GM19328 (cell line): ENCODE measurements around the gene SLC51B.
"Not testable (repeated sequence)": the region's sequence is repeated elsewhere in the genome, so short reads cannot be mapped to it uniquely, and the experiment has no call there.

ENCODE experiments used
- ATAC-seq: cut with Tn5 transposase; IDR thresholded peaks from one replicate; pipeline ENCODE4 v1.9.1; 2021; ENCODE audit warnings: mild to moderate bottlenecking, moderate library complexity; ENCODE audit not compliant: unreplicated experiment

The SLC51B gene

DNA sequence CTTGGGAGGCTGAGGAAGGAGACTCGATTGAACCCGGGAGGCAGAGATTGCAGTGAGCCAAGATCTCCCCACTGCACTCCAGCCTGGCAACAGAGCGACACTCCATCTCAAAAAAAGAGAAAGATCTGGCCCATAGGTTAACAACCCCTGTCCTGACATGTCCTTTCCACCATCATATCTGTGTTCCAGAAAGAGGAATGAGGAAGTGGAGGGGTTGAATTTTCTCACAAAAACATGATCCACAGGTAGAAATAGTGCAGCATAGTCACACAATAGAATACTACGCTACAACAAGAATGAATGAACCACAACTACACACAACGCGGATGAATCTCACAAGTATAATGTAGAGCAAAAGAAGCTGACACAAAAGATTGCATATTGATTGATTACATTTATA, 4.7 kb upstream of the SLC51B start:
- no peak for ATAC-seq

GRCh38 chr15:65041787-65042186, 3.4 kb upstream of the SLC51B start:
- no peak for ATAC-seq

DNA sequence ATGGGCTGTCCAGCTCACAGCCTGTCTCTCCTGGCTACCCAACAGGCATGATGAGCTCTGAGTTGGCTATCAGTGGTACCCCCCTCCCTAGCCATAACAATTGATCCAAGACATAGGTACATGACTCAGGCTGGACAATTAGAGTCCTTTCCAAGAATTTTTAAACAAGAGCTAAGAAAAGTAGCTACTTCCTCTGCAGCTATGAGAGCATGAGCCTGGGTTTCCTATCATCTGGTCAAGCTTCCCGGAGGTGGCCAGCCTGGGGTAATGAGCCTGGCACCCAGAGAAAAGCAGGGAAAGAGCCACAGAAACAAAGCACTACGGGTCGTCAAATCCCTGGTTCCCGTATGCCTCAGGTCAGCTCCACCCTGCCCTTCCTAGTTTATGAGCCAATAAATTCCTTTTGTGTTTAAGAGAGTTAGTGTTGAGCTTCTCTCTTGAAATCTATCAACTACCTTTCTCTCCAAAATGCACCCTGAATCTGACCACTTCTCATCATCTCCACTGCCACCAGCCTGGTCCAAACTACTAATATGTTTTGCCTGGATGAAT, 2.3 kb upstream of the SLC51B start:
- ATAC-seq, result no peak

- ATAC-seq, result not testable (repeated sequence)
Measured at GRCh38 chr15:65044218-65044617, 969 bp upstream of the SLC51B start.

DNA sequence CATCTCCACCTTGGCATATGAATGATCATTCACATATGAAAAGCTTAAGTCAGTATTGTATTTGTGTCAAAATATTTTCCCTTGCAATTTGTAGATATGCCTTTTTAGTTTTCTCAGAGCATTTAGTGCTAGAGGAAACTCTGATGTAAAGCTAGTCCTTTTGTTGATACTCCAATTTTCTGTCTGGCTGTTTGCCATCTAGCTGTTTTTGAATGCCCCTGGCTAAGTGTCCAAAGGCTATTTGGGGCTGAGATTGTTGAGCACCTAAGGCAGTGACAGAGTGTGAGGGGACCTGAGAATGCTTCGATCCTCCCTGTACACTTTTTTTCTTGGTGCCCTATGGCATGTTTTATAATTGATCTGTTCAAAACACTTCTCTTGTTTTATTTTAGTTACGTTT, 3.1 kb downstream of the SLC51B start:
- ATAC-seq, result no peak

- ATAC-seq, result peak; percentile 82
Measured at GRCh38 chr15:65049418-65049840, 4.2 kb downstream of the SLC51B start.

GRCh38 chr15:65050270-65050669, 5.1 kb downstream of the SLC51B start:
- no peak for ATAC-seq

DNA sequence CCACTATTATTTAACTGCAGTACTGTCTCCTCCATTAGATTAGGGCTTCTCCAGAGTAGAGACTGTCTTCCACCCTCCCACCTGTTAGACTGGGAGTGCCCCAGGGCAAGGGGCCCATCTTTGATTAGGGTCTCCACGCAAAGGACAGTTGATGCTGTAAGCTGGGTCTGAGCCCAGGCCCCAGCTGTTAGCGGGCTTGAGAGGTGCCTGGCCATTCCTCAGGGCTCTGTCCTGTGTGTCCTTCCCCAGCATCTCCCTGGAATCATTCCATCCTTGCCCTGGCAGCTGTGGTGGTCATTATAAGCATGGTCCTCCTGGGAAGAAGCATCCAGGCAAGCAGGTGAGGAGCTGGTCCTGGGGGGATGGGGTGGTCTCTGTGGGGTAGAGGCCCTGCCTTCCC, 6.1 kb downstream of the SLC51B start:
- ATAC-seq, result no peak

DNA sequence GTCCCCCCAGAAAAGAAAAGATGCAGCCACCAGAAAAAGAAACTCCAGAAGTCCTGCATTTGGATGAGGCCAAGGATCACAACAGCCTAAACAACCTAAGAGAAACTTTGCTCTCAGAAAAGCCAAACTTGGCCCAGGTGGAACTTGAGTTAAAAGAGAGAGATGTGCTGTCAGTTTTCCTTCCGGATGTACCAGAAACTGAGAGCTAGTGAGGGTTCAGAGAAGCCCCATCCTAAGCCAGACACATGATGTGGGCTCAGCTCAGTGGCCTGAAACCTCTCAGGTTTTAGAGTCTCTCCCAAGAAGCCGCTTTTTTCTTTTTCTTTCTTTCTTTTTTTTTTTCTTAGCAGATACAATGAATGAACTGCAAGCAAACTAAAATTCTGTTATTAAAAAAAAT, 7.8 kb downstream of the SLC51B start:
- no peak for ATAC-seq

DNA sequence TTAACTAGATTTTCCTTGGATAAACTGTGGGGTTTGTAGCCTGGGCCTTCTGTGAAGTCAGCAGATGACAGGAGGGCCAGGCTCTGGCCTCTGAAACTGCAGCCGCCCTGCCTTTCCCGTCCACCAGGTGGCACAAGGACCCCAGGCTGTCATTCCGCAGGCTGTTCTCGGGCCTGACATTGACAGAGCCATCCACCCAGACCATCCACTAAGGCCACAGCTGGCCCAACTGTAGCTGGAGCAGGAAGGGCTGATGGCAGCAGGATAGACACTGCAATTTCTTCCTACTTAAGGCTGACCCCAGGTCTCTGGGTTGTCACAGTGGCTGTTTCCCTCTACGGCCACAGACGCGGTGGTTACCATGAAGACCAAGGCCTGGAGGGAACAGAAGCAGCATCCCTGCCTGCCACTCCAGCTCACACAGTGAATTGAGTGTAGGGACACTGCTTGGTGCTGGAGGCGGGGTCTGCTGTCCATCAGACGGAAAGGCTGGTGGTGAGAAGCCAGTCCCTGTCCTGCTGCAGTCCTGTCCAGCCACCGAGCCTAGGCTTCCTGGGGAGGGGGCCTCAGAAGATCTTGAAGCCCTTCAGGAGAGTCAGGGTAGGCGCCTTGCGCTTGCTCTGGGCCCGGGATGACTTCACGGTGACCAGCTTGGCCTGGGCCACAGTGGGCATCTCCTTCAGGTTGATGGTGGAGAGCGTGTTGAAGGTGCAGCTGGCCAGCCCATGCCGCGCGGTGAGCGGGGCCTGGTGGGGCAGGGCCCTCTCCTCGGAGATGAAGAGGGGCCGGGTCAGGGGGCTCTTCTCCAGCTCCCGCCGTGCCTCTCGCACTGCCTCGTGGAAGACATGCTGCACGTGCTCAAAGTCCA, 9.4 kb downstream of the SLC51B start:
- no peak for ATAC-seq

- no peak for ATAC-seq
Measured at GRCh38 chr15:65055201-65055870, 10.1 kb downstream of the SLC51B start.

DNA sequence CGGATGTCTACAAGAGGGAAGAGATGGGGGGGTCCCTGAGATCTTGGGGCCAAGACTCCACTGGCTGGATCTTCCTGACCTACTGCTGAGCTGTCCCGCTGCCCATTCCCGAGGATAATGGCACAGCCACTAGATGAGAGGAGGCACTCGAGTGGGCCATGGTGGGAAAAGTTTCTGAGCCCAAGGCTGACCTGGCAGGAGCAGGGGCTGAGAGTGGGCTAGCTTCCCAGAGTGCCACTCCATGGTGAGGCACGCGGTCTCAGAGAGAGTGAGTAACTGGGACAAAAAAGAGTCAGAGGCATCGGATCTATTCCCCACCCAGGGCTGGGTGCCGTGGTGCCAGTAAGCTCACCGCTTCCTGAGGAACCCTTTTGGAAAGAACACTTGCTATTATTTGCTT, 10.9 kb downstream of the SLC51B start:
- ATAC-seq, result no peak

DNA sequence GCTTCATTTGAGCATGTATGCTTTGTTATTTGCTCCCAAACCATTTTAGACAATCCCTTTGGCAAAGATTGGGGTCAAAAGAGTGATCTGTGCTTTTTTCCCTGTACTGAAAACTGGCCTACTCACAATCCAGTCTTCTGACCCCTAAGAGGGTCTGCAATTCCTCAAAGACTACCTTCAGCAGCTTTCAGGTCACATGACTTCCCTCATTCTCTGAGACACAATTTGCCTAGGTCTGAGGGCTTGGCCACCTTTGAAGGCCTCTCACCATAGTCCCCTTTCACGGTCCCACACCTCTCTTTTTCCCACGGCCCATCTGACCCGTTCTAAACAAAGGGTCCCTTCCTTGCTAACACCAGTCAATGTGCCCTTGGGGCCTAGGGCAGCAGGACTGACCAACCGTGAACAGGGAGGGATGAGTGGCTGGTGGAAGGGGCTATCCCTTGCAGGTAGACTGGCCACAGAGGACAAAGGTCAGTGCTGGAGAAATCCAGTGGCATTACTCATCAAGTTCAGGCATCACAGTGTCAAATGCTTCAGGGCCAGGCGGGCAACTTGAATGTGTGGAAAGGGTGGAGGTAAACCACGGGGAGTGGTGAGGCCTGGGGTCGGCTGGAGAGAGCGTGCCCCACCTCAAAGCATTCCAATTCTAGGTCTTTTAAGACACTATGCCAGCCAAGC, 11.8 kb downstream of the SLC51B start:
- no peak for ATAC-seq

DNA sequence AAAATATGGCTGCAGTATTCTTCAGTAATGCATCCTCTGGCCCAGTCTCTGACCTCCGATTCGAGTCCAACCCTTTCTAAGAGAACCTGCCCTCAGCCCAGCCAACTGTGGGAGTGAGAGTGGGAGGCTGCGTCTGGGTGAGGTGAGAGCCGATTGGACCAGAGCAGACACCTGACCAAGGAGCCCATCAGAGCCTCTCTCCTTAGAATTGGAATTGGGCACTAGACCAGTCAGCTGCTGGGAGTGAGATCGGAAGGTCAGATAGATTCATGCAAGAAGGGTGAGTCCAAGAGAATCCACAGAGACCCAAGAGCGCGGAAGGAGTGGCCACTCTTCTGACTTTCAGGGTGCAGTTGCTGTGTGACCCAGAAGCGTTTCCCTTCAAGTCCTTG, 12.4 kb downstream of the SLC51B start:
- no peak for ATAC-seq

DNA sequence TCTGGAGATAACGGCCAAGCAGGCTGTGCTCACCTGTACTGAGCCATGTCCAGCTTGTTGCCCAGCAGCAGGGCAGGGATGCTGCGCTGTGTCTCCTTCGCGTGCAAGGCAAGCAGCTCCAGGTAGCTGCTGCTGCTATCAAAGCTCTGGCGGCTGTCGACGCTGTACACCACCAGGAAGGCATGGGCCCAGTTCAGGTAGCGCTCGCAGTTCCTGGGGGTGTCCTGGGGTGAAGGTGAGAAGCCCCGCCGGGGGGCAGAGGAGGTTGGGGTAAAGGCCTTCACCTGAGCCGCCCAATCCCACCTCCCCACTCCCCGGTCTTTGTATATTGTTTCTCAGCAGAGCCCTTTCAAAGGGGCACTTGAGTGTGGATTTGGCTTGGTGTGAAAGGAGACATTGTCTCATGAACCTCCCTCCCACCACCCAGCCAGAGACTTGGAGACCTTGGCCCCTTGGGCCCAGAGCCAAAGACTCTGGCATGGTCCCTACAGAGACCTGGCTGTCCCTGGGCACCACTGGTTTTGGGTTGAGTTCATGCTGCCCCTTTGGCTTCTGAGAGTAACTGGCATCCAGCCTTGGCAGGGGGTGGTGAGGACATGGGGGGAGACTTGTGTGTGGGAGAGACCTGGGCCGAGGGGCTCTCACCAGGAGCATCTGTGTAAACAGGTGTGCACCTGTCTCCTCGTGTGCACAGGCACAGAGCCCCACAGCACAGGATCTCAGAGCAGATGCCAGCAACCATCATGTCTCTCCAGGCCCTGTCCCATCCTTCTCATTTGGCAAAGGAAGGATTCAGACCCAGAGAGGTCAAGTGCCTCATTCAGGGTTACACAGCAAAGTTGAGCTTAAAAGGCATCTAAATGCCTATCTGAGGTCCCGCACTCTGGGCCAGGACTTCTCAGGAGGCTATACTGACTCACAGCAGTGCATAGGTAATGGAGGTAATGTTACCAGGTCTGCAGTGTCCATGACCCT, 13.5 kb downstream of the SLC51B start:
- no peak for ATAC-seq

DNA sequence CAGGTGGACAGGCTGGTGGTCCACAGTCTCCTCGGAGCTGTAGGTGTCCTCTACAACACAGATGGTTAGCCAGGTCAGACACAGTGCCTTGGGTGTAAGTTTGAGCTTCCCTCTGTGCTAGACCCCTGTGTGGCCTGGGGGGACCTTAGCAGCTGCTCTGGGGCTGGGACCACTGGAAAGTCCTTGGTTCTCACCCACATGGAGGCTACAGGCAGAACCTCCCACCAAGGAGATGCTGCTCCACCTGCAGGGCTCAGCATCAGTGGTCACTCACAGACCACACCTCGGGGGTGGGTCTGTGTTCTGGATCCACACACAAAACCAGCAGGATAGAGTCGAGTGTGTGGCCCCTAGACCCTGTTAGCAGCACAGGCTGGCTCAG, 14.2 kb downstream of the SLC51B start:
- ATAC-seq, result no peak

GRCh38 chr15:65059931-65060596, 14.9 kb downstream of the SLC51B start:
- ATAC-seq, result no peak

DNA sequence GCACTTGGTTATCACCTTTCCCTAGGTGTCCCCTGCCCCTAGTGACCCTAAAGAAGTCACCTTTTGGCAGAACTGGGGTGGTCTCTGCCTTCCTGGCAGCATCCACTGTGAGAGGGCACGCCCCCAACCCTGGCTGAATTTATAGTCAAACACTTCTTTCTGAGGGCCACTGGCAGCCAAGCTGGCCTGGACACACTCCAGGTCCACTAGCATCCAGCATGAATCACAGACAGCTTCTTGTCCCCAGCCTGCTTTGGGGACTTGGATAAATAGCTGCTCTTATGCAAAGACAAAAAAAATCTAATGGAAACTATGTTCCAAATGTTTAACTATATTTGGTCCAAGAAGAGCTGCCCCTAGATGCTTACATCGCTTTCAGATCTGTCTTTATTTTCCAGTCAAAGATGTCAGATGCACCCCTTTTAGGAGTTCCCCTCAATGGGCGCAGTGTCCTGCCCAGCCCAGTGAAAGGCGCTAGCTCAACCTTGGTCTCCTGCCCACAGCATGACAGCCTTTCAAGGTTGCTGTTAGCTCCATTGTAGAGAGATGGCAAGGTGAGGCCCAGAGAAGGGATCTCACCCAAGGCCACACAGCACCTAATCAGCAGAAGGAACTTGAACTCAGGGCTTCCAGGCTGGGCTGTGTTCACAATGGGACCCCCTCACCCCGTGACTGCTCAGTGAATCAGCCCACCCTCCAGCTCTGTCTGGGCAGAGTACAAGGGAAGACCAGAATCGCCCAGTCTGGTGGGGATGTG, 15.6 kb downstream of the SLC51B start:
- no peak for ATAC-seq

- ATAC-seq, result no peak
Measured at GRCh38 chr15:65062061-65062460, 16.9 kb downstream of the SLC51B start.
